ENCODE measurements around the gene ARHGAP15.

GRCh38 chr2:143183804-143184463 is 54.7 kb downstream of the ARHGAP15 start:
- TF ChIP-seq, protein P1, sequence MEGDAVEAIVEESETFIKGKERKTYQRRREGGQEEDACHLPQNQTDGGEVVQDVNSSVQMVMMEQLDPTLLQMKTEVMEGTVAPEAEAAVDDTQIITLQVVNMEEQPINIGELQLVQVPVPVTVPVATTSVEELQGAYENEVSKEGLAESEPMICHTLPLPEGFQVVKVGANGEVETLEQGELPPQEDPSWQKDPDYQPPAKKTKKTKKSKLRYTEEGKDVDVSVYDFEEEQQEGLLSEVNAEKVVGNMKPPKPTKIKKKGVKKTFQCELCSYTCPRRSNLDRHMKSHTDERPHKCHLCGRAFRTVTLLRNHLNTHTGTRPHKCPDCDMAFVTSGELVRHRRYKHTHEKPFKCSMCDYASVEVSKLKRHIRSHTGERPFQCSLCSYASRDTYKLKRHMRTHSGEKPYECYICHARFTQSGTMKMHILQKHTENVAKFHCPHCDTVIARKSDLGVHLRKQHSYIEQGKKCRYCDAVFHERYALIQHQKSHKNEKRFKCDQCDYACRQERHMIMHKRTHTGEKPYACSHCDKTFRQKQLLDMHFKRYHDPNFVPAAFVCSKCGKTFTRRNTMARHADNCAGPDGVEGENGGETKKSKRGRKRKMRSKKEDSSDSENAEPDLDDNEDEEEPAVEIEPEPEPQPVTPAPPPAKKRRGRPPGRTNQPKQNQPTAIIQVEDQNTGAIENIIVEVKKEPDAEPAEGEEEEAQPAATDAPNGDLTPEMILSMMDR (IDR thresholded peaks at IDR 0.05), result no peak
- TF ChIP-seq POLR2A (IDR thresholded peaks at IDR 0.05), result no peak
